Liver (tissue), 9 donors: Measurements from ENCODE around the gene FBXO28. TPM values are rescaled to one million over a fixed set of nuclear protein-coding genes. Genes with fewer than 3 reads are reported as not detected.

ENCODE experiments used
- DNase-seq: peaks from one replicate; pipeline ENCODE4 v3.0.0-alpha.2; 2017; ENCODE audit warnings: low spot score
- H3K27ac ChIP-seq, 2 donors: one replicate each; pipeline ENCODE4 v1.7.0; 2013; ENCODE audit warnings: inconsistent platforms in 2 of 2, low read length in 2 of 2, control low read depth in 1 of 2, low read depth in 1 of 2, mild to moderate bottlenecking in 1 of 2
- H3K27me3 ChIP-seq, 4 donors: one replicate each; pipeline versions ENCODE4 v1.6.1 to v1.7.0; 2013; ENCODE audit warnings: low read length in 3 of 4, inconsistent platforms in 1 of 4, mild to moderate bottlenecking in 1 of 4, moderate library complexity in 1 of 4; ENCODE audit not compliant: control insufficient read depth in 4 of 4, insufficient read depth in 4 of 4
- H3K36me3 ChIP-seq, 4 donors: one replicate each; pipeline versions ENCODE4 v1.6.1 to v1.7.0; 2013; ENCODE audit warnings: low read length in 3 of 4, mild to moderate bottlenecking in 3 of 4, low read depth in 1 of 4, moderate library complexity in 1 of 4; ENCODE audit not compliant: control insufficient read depth in 4 of 4, insufficient read depth in 3 of 4
- H3K4me1 ChIP-seq, 4 donors: one replicate each; pipeline versions ENCODE4 v1.6.1 to v1.7.0; 2013; ENCODE audit warnings: low read length in 3 of 4, mild to moderate bottlenecking in 3 of 4, moderate library complexity in 1 of 4; ENCODE audit not compliant: control insufficient read depth in 4 of 4, insufficient read depth in 4 of 4
- H3K4me3 ChIP-seq, 3 donors: one replicate each; pipeline versions ENCODE4 v1.6.1 to v1.7.0; 2013; ENCODE audit warnings: low read length in 3 of 3, control low read depth in 1 of 3, low read depth in 1 of 3, mild to moderate bottlenecking in 1 of 3
- H3K9ac ChIP-seq, 2 donors: one replicate each; pipeline ENCODE4 v1.7.0; 2013; ENCODE audit warnings: low read length in 2 of 2, mild to moderate bottlenecking in 2 of 2, moderate library complexity in 2 of 2, control low read depth in 1 of 2, low read depth in 1 of 2
- H3K9me3 ChIP-seq, 4 donors: one replicate each; pipeline versions ENCODE4 v1.6.1 to v1.7.0; 2013; ENCODE audit warnings: low read length in 3 of 4; ENCODE audit not compliant: control insufficient read depth in 4 of 4
- ATF3 ChIP-seq: IDR thresholded peaks from 2 replicates; pipeline ENCODE4 v1.6.1; 2016; ENCODE audit warnings: antibody characterized with exemption
- CTCF ChIP-seq: fragments of 150-350 bp; IDR thresholded peaks from 2 replicates; pipeline ENCODE4 v1.5.1; 2017; ENCODE audit warnings: improper control_type of control experiment, low read depth, low read length; ENCODE audit not compliant: missing input control
- EGR1 ChIP-seq, 2 donors: IDR thresholded peaks; 2 replicates each; pipeline ENCODE4 v1.6.1; 2016 to 2018; ENCODE audit warnings: antibody characterized with exemption in 2 of 2, low read depth in 2 of 2
- FOXA1 ChIP-seq: IDR thresholded peaks from 2 replicates; pipeline ENCODE4 v1.6.1; 2016; ENCODE audit warnings: antibody characterized with exemption
- FOXA2 ChIP-seq: IDR thresholded peaks from 2 replicates; pipeline ENCODE4 v1.6.1; 2016; ENCODE audit warnings: antibody characterized with exemption
- GABPA ChIP-seq, 2 donors: IDR thresholded peaks in 1 of 2; conservative IDR thresholded peaks in 1 of 2; 2 replicates each; pipeline ENCODE4 v1.6.1; 2016; ENCODE audit warnings: antibody characterized with exemption in 2 of 2, mild to moderate bottlenecking in 1 of 2, moderate library complexity in 1 of 2
- HNF4A ChIP-seq, 2 donors: conservative IDR thresholded peaks; 2 replicates each; pipeline ENCODE4 v1.6.1; 2016; ENCODE audit warnings: antibody characterized with exemption in 2 of 2, mild to moderate bottlenecking in 2 of 2
- HNF4G ChIP-seq: IDR thresholded peaks from 2 replicates; pipeline ENCODE4 v1.6.1; 2016; ENCODE audit warnings: antibody characterized with exemption
- JUND ChIP-seq, 2 donors: IDR thresholded peaks; 2 replicates each; pipeline ENCODE4 v1.6.1; 2016; ENCODE audit warnings: antibody characterized with exemption in 2 of 2
- MAX ChIP-seq: IDR thresholded peaks from 2 replicates; pipeline ENCODE4 v1.6.1; 2016; ENCODE audit warnings: antibody characterized with exemption
- NR2F2 ChIP-seq: IDR thresholded peaks from 2 replicates; pipeline ENCODE4 v1.6.1; 2016; ENCODE audit warnings: antibody characterized with exemption
- RAD21 ChIP-seq, 2 donors: IDR thresholded peaks; 2 replicates each; pipeline ENCODE4 v1.6.1; 2016; ENCODE audit warnings: antibody characterized with exemption in 2 of 2, mild to moderate bottlenecking in 2 of 2
- REST ChIP-seq: IDR thresholded peaks from 2 replicates; pipeline ENCODE4 v1.6.1; 2016; ENCODE audit warnings: antibody characterized with exemption, mild to moderate bottlenecking
- RXRA ChIP-seq, 2 donors: IDR thresholded peaks; 2 replicates each; pipeline ENCODE4 v1.6.1; 2017 to 2018; ENCODE audit warnings: antibody characterized with exemption in 2 of 2, mild to moderate bottlenecking in 1 of 2
- SP1 ChIP-seq: IDR thresholded peaks from 2 replicates; pipeline ENCODE4 v1.6.1; 2018; ENCODE audit warnings: antibody characterized with exemption, mild to moderate bottlenecking
- TAF1 ChIP-seq: conservative IDR thresholded peaks from 2 replicates; pipeline ENCODE4 v1.6.1; 2016; ENCODE audit warnings: antibody characterized with exemption, mild to moderate bottlenecking
- YY1 ChIP-seq: IDR thresholded peaks from 2 replicates; pipeline ENCODE4 v1.6.1; 2016; ENCODE audit warnings: antibody characterized with exemption, mild to moderate bottlenecking
- WGBS: extraction: QIAGEN DNeasy Blood & Tissue Kit; methylation state at CpG from one replicate; pipeline ENCODE4 v1.1.7; 2013; 5-methylcytosine and 5-hydroxymethylcytosine counted together
- polyA plus RNA-seq, 2 donors: library from polyadenylated mRNA; stranded (reverse) in 1 of 2; unstranded in 1 of 2; fragments of 200-250 nt in 1 of 2; fragments of >200 nt in 1 of 2; fragmentation: Nextera tagmentation in 1 of 2; extraction: Ambion mirVana in 1 of 2; gene quantifications; one replicate each; pipeline versions ENCODE4 v1.2.1 to v1.2.3, GENCODE V29; 2013 to 2015
- total RNA-seq, 2 donors: library from RNA; depleted of rRNA; stranded (reverse); fragments of >200 nt; gene quantifications; one replicate each; pipeline ENCODE4 v1.2.3, GENCODE V29; 2014
- donor health status: healthy.
- donor health status: healthy.
- donor health status: healthy.
- donor health status: healthy.
- donor health status: healthy.

The FBXO28 gene
- total and polyA plus RNA-seq, 4 donors: 6.7 to 23.1 (median 13.1) TPM

GRCh38 chr1:224132901-224133300 is 19.0 kb downstream of the FBXO28 start:
- WGBS: 35% methylated on average over 1 of the region's 1 CpG
- H3K36me3 ChIP-seq: peaks cover 5 to 36% (median 24%) of the 10 kb centered on the region in 4 donors
- H3K27me3 ChIP-seq: no peaks in the 10 kb centered on the region

More at GRCh38 chr1:224132901-224133300, 19.0 kb downstream of the FBXO28 start:
- Histone ChIP-seq H3K9me3 (no peaks in the 10 kb centered on the region), H3K4me3 (no peak overlapping the region), H3K27ac (no peak overlapping the region), H3K9ac (no peak overlapping the region), H3K4me1 (peaks cover 3 to 11% (median 10%) of the 10 kb centered on the region in 4 donors)
- TF ChIP-seq RAD21 (IDR thresholded peaks at IDR 0.05) (no peak), HNF4A (conservative IDR thresholded peaks at IDR 0.05) (no peak), GABPA (IDR thresholded peaks at IDR 0.05 in 1 of 2, conservative IDR thresholded peaks at IDR 0.05 in 1 of 2) (no peak), ATF3 (no peak), RXRA (IDR thresholded peaks at IDR 0.05) (no peak), REST (no peak), TAF1 (no peak), CTCF (no peak), HNF4G (no peak), MAX (no peak), FOXA2 (no peak), YY1 (no peak), SP1 (no peak), FOXA1 (no peak), NR2F2 (no peak), EGR1 (IDR thresholded peaks at IDR 0.05; ENCODE audit: low read depth in 2 of 2) (no peak), JUND (IDR thresholded peaks at IDR 0.05) (no peak)
- DNase-seq: no peak
